ENCODE measurements around the gene ZNF668. TPM values are rescaled to one million over a fixed set of nuclear protein-coding genes. Genes with fewer than 3 reads are reported as not detected.

ZNF668 gene
- total RNA-seq, 1 donor: 14.5 TPM

DNA sequence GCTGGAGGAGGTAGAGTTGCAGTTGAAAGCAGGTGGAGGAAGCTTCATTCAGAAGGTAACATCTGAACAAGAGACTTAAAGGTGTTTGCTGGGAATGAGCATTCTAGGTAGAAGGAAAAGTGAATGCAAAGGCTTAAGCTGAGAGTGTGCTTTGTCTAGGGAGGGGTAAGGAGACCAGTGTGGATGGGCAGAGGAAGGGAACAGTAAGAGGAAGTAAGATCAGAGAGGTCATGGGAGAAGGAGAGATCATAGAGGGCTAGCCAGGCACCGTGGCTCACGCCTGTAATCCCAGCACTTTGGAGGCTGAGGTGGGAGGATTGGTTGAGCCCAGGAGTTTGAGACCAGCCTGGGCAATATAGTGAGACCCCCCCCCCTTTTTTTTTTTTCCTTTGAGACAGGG, 37.3 kb downstream of the ZNF668 start:
- Histone ChIP-seq H3K27ac (ENCODE audit: low read depth, low read length) (no peak overlapping the region), H3K4me2 (ENCODE audit: insufficient read depth, low read length) (no peak overlapping the region), H3K4me3 (ENCODE audit: insufficient read depth, low read length) (no peak overlapping the region), H3K79me2 (ENCODE audit: insufficient read depth, low read length) (peaks cover 28% of the 10 kb centered on the region), H3K36me3 (ENCODE audit: insufficient read depth, low read length) (peaks cover 42% of the 10 kb centered on the region), H3K27me3 (ENCODE audit: insufficient read depth, low read length) (no peaks in the 10 kb centered on the region), H3K4me1 (ENCODE audit: insufficient read depth, low read length) (peaks cover 16% of the 10 kb centered on the region), H3K9me3 (ENCODE audit: low read depth, low read length) (no peaks in the 10 kb centered on the region), H4K20me1 (ENCODE audit: insufficient read depth, low read length) (peaks cover 11% of the 10 kb centered on the region), H2AFZ (ENCODE audit: low read length) (no peak overlapping the region)
- DNase-seq (ENCODE audit: insufficient read length, low spot score, missing footprints): no peak
- TF ChIP-seq, protein P1, sequence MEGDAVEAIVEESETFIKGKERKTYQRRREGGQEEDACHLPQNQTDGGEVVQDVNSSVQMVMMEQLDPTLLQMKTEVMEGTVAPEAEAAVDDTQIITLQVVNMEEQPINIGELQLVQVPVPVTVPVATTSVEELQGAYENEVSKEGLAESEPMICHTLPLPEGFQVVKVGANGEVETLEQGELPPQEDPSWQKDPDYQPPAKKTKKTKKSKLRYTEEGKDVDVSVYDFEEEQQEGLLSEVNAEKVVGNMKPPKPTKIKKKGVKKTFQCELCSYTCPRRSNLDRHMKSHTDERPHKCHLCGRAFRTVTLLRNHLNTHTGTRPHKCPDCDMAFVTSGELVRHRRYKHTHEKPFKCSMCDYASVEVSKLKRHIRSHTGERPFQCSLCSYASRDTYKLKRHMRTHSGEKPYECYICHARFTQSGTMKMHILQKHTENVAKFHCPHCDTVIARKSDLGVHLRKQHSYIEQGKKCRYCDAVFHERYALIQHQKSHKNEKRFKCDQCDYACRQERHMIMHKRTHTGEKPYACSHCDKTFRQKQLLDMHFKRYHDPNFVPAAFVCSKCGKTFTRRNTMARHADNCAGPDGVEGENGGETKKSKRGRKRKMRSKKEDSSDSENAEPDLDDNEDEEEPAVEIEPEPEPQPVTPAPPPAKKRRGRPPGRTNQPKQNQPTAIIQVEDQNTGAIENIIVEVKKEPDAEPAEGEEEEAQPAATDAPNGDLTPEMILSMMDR (IDR thresholded peaks at IDR 0.05; ENCODE audit: extremely low read depth, low read depth, low read length): no peak

DNA sequence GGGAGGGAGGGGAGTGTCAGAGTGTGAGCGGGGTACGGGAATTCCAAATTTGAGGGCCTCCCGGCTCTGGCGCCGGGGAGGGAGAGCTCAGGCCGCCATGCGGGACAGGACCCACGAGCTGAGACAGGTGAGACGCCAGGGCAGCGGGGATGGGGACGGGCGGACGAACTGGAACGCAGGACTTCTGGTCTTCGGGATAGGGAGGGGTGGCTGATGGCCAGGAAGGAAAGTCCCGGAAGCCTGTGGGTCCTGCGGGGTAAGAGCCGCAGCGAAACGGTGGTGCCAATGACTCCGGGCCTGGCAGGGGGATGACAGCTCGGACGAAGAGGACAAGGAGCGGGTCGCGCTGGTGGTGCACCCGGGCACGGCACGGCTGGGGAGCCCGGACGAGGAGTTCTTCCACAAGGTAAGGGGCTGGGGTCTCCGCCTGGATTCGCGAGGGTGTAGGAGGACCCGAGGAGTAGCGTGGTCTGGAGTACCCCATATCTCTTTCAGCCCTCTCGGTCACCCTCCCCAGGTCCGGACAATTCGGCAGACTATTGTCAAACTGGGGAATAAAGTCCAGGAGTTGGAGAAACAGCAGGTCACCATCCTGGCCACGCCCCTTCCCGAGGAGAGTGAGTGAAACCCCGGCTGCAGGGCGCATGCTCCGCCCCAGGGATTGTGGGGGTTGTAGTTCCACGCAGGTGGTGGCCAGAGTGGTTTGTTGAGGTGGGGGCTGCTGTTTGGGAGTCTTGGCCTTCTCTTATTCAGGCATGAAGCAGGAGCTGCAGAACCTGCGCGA, 40.1 kb downstream of the ZNF668 start:
- H3K4me3 ChIP-seq (ENCODE audit: insufficient read depth, low read length): peak overlapping the region; percentile 92
- TF ChIP-seq, protein P1 (IDR thresholded peaks at IDR 0.05; ENCODE audit: extremely low read depth, low read depth, low read length): no peak
- H3K4me1 ChIP-seq (ENCODE audit: insufficient read depth, low read length): peaks cover 16% of the 10 kb centered on the region
- peak; percentile 99 for DNase-seq (ENCODE audit: insufficient read length, low spot score, missing footprints)
- peaks cover 28% of the 10 kb centered on the region for H3K79me2 ChIP-seq (ENCODE audit: insufficient read depth, low read length)
- H3K9me3 ChIP-seq (ENCODE audit: low read depth, low read length): no peaks in the 10 kb centered on the region
- H3K4me2 ChIP-seq (ENCODE audit: insufficient read depth, low read length): peak overlapping the region; percentile 91
- H3K27ac ChIP-seq (ENCODE audit: low read depth, low read length): peak overlapping the region; percentile 78
- no peaks in the 10 kb centered on the region for H3K27me3 ChIP-seq (ENCODE audit: insufficient read depth, low read length)
- peaks cover 11% of the 10 kb centered on the region for H4K20me1 ChIP-seq (ENCODE audit: insufficient read depth, low read length)
- H3K36me3 ChIP-seq (ENCODE audit: insufficient read depth, low read length): peaks cover 36% of the 10 kb centered on the region
- H2AFZ ChIP-seq (ENCODE audit: low read length): peak overlapping the region; percentile 87

GRCh38 chr16:31032736-31033708, 41.0 kb downstream of the ZNF668 start, which contains the start of gene STX4:
STX4 (plus strand) TSS chr16:31033558; CDS start chr16:31033806, 248 bp downstream.
- Histone ChIP-seq H4K20me1 (ENCODE audit: insufficient read depth, low read length) (peaks cover 11% of the 10 kb centered on the region), H3K4me2 (ENCODE audit: insufficient read depth, low read length) (peak within 1 kb of the TSS; percentile 91), H2AFZ (ENCODE audit: low read length) (peak within 1 kb of the TSS; percentile 87), H3K4me3 (ENCODE audit: insufficient read depth, low read length) (peak within 1 kb of the TSS; percentile 92), H3K4me1 (ENCODE audit: insufficient read depth, low read length) (peaks cover 16% of the 10 kb centered on the region), H3K9me3 (ENCODE audit: low read depth, low read length) (no peaks in the 10 kb centered on the region), H3K79me2 (ENCODE audit: insufficient read depth, low read length) (peaks cover 28% of the 10 kb centered on the region), H3K36me3 (ENCODE audit: insufficient read depth, low read length) (peaks cover 27% of the 10 kb centered on the region), H3K27me3 (ENCODE audit: insufficient read depth, low read length) (no peaks in the 10 kb centered on the region), H3K27ac (ENCODE audit: low read depth, low read length) (peak within 1 kb of the TSS; percentile 96)
- TF ChIP-seq, protein P1 (IDR thresholded peaks at IDR 0.05; ENCODE audit: extremely low read depth, low read depth, low read length): no peak
- DNase-seq (ENCODE audit: insufficient read length, low spot score, missing footprints): peak; percentile 98

Measured in osteoblast (primary cell).